Measurements from ENCODE around the gene CHD5. TPM values are rescaled to one million over a fixed set of nuclear protein-coding genes. Genes with fewer than 3 reads are reported as not detected.

CHD5 gene
- total RNA-seq, 4 donors from 2014 or later, result 0.05 TPM; not detected in 3

DNA sequence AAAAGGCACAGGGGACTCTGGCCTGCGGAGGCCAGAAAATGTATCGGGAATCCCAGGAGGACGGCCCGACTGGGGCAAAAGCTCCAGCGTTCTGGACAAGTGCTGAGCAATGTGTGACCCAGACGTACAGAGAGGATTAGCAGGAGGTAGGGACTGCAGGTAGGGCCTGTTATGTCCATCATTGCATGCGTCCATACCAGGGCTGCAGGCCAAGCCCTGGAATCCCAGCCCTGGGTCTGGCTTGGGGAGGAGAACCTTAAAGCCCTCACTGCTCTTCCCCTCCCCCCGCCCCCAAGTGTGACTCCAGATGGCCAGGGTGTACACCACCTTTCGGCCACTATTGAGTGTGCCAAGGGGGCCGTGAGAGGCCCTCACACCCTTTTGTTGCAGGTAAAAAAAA lies 27.8 kb upstream of the CHD5 start:
- in situ Hi-C loops (cut with MboI; ENCODE audit: low sequenced_read_pairs in 4 of 4), result no loop called here

DNA sequence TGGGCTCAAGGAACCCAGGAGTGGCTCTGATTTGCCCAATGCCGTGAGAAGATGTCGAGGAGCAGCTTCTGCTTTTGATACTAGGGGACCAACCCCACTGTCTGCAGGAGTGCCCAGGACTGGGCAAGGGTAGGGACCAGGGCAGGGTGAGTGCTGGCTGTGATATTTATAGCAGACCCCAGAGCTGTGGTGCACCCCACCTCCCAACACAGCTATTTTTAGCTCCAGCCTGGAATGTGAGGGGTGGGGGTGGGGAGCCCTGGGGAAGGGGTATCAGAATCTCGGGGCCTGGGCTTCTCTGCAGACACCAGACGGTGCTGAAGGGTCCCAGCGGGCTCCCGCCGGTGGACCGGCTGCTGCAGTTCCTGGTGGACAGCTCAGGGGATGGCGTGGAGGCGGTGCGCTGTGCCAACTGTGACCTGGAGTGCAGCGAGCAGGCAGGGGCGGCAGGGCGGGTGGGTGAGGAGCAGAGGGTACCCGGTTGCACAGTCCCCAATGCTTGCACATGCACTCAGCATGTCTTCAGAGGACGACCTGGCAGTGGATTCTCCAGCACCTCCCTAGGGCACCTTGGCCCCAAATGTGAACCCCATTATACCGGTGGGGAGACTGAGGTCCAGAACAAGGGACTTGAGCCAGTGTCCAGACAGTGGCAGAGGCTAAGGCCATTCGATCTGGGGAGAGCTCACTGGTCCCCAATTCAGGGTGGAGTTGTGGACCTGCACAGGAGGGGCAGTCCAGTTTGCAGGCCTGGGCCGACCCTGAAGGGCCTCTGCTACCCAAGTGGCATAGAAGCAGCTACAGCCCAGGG lies 27.2 kb upstream of the CHD5 start:
- TF ChIP-seq POLR2A (IDR thresholded peaks at IDR 0.05), result no peak
- TF ChIP-seq, protein P1, sequence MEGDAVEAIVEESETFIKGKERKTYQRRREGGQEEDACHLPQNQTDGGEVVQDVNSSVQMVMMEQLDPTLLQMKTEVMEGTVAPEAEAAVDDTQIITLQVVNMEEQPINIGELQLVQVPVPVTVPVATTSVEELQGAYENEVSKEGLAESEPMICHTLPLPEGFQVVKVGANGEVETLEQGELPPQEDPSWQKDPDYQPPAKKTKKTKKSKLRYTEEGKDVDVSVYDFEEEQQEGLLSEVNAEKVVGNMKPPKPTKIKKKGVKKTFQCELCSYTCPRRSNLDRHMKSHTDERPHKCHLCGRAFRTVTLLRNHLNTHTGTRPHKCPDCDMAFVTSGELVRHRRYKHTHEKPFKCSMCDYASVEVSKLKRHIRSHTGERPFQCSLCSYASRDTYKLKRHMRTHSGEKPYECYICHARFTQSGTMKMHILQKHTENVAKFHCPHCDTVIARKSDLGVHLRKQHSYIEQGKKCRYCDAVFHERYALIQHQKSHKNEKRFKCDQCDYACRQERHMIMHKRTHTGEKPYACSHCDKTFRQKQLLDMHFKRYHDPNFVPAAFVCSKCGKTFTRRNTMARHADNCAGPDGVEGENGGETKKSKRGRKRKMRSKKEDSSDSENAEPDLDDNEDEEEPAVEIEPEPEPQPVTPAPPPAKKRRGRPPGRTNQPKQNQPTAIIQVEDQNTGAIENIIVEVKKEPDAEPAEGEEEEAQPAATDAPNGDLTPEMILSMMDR (IDR thresholded peaks at IDR 0.05 in 4 of 5, conservative IDR thresholded peaks at IDR 0.05 in 1 of 5), result no peak
- peaks cover 7 to 25% of the 10 kb centered on the region in 2 donors for H3K4me1 ChIP-seq
- H3K9me3 ChIP-seq, result no peaks in the 10 kb centered on the region
- no peaks in the 10 kb centered on the region for H3K36me3 ChIP-seq
- in situ Hi-C loops (cut with MboI; ENCODE audit: low sequenced_read_pairs in 4 of 4) (no loop called here), intact Hi-C loops (cut with DNase I; ENCODE audit: low total_unique reads) (no loop called here)
- ATAC-seq, result no peak
- H3K4me3 ChIP-seq, result no peak overlapping the region
- no peak for DNase-seq
- H3K27me3 ChIP-seq, result peaks cover 7 to 18% (median 18%) of the 10 kb centered on the region in 3 donors
- H3K27ac ChIP-seq, result no peak overlapping the region

More for the DNA sequence above, 27.8 kb upstream of the CHD5 start:
- DNase-seq (no peak), ATAC-seq (no peak)
- intact Hi-C loops (cut with DNase I; ENCODE audit: low total_unique reads), result loop anchor here (2.0 kb wide), 1 partner anchor 37 kb away; the partner anchor contains the start of gene HES3
- Histone ChIP-seq H3K4me1 (peaks cover 7 to 25% of the 10 kb centered on the region in 2 donors), H3K27me3 (peaks cover 7 to 18% (median 18%) of the 10 kb centered on the region in 3 donors), H3K36me3 (no peaks in the 10 kb centered on the region), H3K27ac (no peak overlapping the region), H3K9me3 (no peaks in the 10 kb centered on the region), H3K4me3 (no peak overlapping the region)
- TF ChIP-seq, protein P1 (IDR thresholded peaks at IDR 0.05 in 4 of 5, conservative IDR thresholded peaks at IDR 0.05 in 1 of 5), result no peak
- no peak for TF ChIP-seq POLR2A (IDR thresholded peaks at IDR 0.05)

GRCh38 chr1:6206520-6206855 lies 26.4 kb upstream of the CHD5 start:
- peak overlapping the region; percentile 49 to 63 (median 60) for H3K4me3 ChIP-seq
- H3K27ac ChIP-seq, result peak overlapping the region in 3 of 4 donors; percentile 65 to 70 (median 65)
- intact Hi-C loops (cut with DNase I; ENCODE audit: low total_unique reads) (no loop called here), in situ Hi-C loops (cut with MboI; ENCODE audit: low sequenced_read_pairs in 4 of 4) (no loop called here)
- TF ChIP-seq, protein P1 (IDR thresholded peaks at IDR 0.05 in 4 of 5, conservative IDR thresholded peaks at IDR 0.05 in 1 of 5), result no peak
- TF ChIP-seq POLR2A (IDR thresholded peaks at IDR 0.05), result no peak
- H3K36me3 ChIP-seq, result no peaks in the 10 kb centered on the region
- ATAC-seq, result no peak
- H3K27me3 ChIP-seq, result peaks cover 7 to 18% (median 18%) of the 10 kb centered on the region in 3 donors
- no peaks in the 10 kb centered on the region for H3K9me3 ChIP-seq
- DNase-seq, result no peak
- peaks cover 7 to 25% of the 10 kb centered on the region in 2 donors for H3K4me1 ChIP-seq

DNA sequence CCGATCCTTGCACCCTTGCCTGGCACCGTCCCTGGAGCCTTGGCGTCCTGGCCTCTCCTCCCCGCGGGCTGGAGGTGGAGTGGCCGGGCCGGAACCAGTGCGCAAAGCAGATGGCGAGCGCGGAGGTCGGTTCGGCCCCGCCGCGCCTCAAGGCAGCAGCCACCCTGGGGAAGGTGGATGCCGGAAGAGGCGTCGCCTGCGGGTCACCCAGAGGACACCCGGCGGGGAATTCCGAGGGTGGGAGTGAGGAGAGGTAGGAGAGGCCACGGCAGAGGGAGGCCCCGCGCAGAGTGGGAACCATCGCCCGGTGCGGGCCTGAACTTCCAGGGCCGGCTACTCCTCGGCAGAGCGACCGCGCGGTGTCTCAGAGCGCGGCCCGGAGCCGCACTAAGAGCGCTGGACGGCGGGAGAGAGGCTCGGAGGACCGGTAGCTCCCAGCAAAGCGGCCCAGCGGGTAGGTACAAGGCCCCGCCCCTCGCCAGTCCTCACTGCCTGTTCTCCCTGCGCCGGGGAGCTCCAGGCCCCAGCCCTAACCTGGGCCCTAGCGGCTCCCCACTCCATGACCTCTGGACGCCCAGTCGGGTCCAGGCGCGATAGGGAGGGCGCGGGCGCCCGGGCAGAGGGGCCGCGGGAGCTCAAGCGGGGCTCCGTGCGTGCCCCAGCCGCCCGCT lies 25.9 kb upstream of the CHD5 start, which contains the start of gene RNF207:
Gene RNF207, plus strand, starts transcription at position 271 of the 671 bp plus-strand sequence. CDS start 417 bp downstream, outside the sequence.
- Histone ChIP-seq H3K9me3 (no peaks in the 10 kb centered on the region), H3K4me3 (peak within 1 kb of the TSS; percentile 49 to 63 (median 60)), H3K4me1 (peaks cover 7 to 25% of the 10 kb centered on the region in 2 donors), H3K27me3 (peaks cover 7 to 18% (median 18%) of the 10 kb centered on the region in 3 donors), H3K27ac (peak within 1 kb of the TSS; percentile 52 to 70 (median 65)), H3K36me3 (no peaks in the 10 kb centered on the region)
- no peak for DNase-seq
- intact Hi-C loops (cut with DNase I; ENCODE audit: low total_unique reads) (no loop called here), in situ Hi-C loops (cut with MboI; ENCODE audit: low sequenced_read_pairs in 4 of 4) (no loop called here)
- peak; percentile 23 to 42 for ATAC-seq
- no peak for TF ChIP-seq POLR2A (IDR thresholded peaks at IDR 0.05)
- TF ChIP-seq, protein P1 (IDR thresholded peaks at IDR 0.05 in 4 of 5, conservative IDR thresholded peaks at IDR 0.05 in 1 of 5), result no peak

All from gastrocnemius medialis (tissue), 4 donors.